Ovary (tissue), 9 donors: ENCODE results near the gene ZMYND8. TPM values are rescaled to one million over a fixed set of nuclear protein-coding genes. Genes with fewer than 3 reads are reported as not detected.

ENCODE experiments used
- DNase-seq, 5 donors: peaks; one replicate each; pipeline ENCODE4 v3.0.0-alpha.2; 2019 to 2020
- H3K27ac ChIP-seq, 2 donors: fragments of 200-600 bp; one replicate each; pipeline versions ENCODE4 v1.5.1 to v1.8.0; 2019 to 2022
- H3K27me3 ChIP-seq: fragments of 200-600 bp; one replicate; pipeline ENCODE4 v1.8.0; 2022
- H3K36me3 ChIP-seq: fragments of 200-600 bp; sonication (generic); one replicate; pipeline ENCODE4 v1.5.1; 2019
- H3K4me1 ChIP-seq: one replicate; pipeline ENCODE4 v1.8.1; 2013; ENCODE audit warnings: mild to moderate bottlenecking, moderate library complexity; ENCODE audit not compliant: insufficient read depth
- H3K4me3 ChIP-seq: fragments of 200-600 bp; sonication (generic); one replicate; pipeline ENCODE4 v1.5.1; 2017
- H3K9me3 ChIP-seq, 2 donors: fragments of 200-600 bp in 1 of 2; sonication (generic) in 1 of 2; one replicate each; pipeline versions ENCODE4 v1.5.1 to v1.8.1; 2013 to 2019; ENCODE audit warnings: mild to moderate bottlenecking in 1 of 2, moderate library complexity in 1 of 2
- EP300 ChIP-seq: sonication (generic); formaldehyde crosslinking; IDR thresholded peaks from one replicate; pipeline ENCODE4 v1.6.1; 2017; ENCODE audit warnings: antibody characterized with exemption
- POLR2A ChIP-seq: fragments of 450-650 bp; IDR thresholded peaks from one replicate; pipeline ENCODE4 v1.6.1; 2017; ENCODE audit warnings: antibody characterized with exemption, mild to moderate bottlenecking, moderate library complexity
- WGBS, 3 donors: extraction: QIAGEN DNeasy Blood & Tissue Kit in 1 of 3; methylation state at CpG; one replicate each; pipeline versions ENCODE4 v1.1.5 to v1.1.7; 2013 to 2017; 5-methylcytosine and 5-hydroxymethylcytosine counted together
- intact Hi-C, 4 donors: fragments of 100-400 bp; cut with DNase I; formaldehyde crosslinking; loops; one replicate each; pipeline versions ENCODE4 v1.11.0 to v1.15.1; 2022 to 2023
- polyA plus RNA-seq, 2 donors: library from polyadenylated mRNA; stranded (reverse); fragments of 200-250 nt in 1 of 2; fragments of 350-450 nt in 1 of 2; fragmentation: Illumina TruSeq in 1 of 2; extraction: RNeasy Lipid Tissue Mini Kit (QIAGEN cat#74804) in 1 of 2; gene quantifications; one replicate each; pipeline ENCODE4 v1.2.3, GENCODE V29; 2013 to 2014
- total RNA-seq, 7 donors: library from RNA; depleted of rRNA in 2 of 7; stranded (reverse); fragments of >200 nt in 2 of 7; fragmentation: NEBNext Ultra II Directional in 3 of 7; extraction: Animal tissue kit (Norgen Biotek cat#: 25700) in 3 of 7; gene quantifications; one replicate each; pipeline versions ENCODE4 v1.1.0 to v1.2.4, GENCODE V29; 2016 to 2023
- TF ChIP-seq, protein P1 (sequence below), 3 donors: fragments of 450-650 bp in 2 of 3; fragments of 200-600 bp in 1 of 3; IDR thresholded peaks; one replicate each; pipeline versions ENCODE4 v1.5.1 to v1.8.0; 2016 to 2022; ENCODE audit warnings: antibody characterized with exemption in 3 of 3, mild to moderate bottlenecking in 1 of 3
- donor health status: DM: no; HTN: no; CAD: no; lungs with moderate emphysema.
- donor health status: DM: no; HTN: no; CAD: no.
- donor health status: Bipolar disorder and iron deficiency.
- donor health status: DM: yes; HTN: yes; CAD: no.
- donor health status: DM: no; HTN: no; CAD: no.
- donor health status: DM: yes; HTN: yes; CAD: no.

The ZMYND8 gene
- total and polyA plus RNA-seq, 9 donors, result 8.3 to 40.7 (median 30.5) TPM

DNA sequence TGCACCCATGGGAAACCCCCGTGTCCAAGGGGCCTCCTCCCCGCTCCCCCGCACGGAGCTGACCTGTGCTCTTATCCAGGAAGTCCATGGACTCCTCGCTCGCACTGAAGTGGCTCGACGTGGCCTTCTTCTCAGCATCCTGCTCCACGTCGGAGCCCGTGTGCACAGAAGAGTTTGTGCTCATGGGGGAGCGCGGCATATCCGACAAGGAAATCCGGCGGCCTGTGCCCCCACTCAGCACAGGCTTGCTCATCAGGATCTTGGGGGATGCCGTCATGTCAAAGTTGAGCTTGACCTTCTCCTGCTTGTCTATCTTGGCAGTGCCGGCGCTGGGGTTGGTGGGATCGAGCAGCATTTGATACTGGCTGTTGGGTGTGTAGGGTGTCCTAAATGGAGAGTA, 80.2 kb downstream of the ZMYND8 start:
- DNase-seq, result peak in 1 of 5 donors; percentile 30
- Histone ChIP-seq H3K27ac (peak overlapping the region in 1 of 2 donors; percentile 4), H3K36me3 (no peaks in the 10 kb centered on the region), H3K4me1 (peaks cover 2% of the 10 kb centered on the region), H3K4me3 (no peak overlapping the region), H3K27me3 (no peaks in the 10 kb centered on the region), H3K9me3 (no peaks in the 10 kb centered on the region)
- TF ChIP-seq, protein P1, sequence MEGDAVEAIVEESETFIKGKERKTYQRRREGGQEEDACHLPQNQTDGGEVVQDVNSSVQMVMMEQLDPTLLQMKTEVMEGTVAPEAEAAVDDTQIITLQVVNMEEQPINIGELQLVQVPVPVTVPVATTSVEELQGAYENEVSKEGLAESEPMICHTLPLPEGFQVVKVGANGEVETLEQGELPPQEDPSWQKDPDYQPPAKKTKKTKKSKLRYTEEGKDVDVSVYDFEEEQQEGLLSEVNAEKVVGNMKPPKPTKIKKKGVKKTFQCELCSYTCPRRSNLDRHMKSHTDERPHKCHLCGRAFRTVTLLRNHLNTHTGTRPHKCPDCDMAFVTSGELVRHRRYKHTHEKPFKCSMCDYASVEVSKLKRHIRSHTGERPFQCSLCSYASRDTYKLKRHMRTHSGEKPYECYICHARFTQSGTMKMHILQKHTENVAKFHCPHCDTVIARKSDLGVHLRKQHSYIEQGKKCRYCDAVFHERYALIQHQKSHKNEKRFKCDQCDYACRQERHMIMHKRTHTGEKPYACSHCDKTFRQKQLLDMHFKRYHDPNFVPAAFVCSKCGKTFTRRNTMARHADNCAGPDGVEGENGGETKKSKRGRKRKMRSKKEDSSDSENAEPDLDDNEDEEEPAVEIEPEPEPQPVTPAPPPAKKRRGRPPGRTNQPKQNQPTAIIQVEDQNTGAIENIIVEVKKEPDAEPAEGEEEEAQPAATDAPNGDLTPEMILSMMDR (IDR thresholded peaks at IDR 0.05), result no peak
- TF ChIP-seq POLR2A (no peak), EP300 (no peak)
- intact Hi-C loops, result loop anchor here in 2 of 4 donors (5.0 to 10.0 kb wide), 2 partner anchors 36 to 349 kb away; no protein-coding TSS in a partner anchor
- 93 to 96% (median 95%) methylated on average over 20 of the region's 20 CpGs for WGBS, 3 donors

DNA sequence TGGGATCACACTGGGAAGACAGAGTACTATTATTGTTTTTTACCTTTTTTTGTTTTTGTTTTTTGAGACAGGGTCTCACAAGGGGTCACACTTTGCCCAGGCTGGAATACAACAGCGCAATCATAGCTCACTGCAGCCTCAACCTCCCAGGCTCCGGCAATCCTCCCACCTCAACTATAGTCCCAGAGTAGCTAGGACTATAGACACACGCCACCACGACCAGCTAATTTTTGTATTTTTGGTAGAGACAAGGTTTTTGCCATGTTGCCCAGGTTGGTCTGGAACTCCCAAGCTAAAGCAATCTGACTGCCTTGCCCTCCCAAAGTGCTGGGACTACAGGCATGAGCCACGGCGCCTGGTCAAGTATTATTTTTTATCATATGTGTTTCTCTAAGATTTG, 81.0 kb downstream of the ZMYND8 start:
- Histone ChIP-seq H3K27me3 (no peaks in the 10 kb centered on the region), H3K4me3 (no peak overlapping the region), H3K9me3 (no peaks in the 10 kb centered on the region), H3K36me3 (no peaks in the 10 kb centered on the region), H3K27ac (peak overlapping the region in 1 of 2 donors; percentile 33), H3K4me1 (peaks cover 2% of the 10 kb centered on the region)
- TF ChIP-seq, protein P1 (IDR thresholded peaks at IDR 0.05), result no peak
- no peak for TF ChIP-seq POLR2A
- TF ChIP-seq EP300, result no peak
- DNase-seq, result no peak
- intact Hi-C loops, result loop anchor here in 3 of 4 donors (2.0 to 10.0 kb wide), 3 partner anchors 37 to 349 kb away; no protein-coding TSS in a partner anchor
- WGBS, 3 donors, result 96 to 98% (median 96%) methylated on average over 6 of the region's 6 CpGs

DNA sequence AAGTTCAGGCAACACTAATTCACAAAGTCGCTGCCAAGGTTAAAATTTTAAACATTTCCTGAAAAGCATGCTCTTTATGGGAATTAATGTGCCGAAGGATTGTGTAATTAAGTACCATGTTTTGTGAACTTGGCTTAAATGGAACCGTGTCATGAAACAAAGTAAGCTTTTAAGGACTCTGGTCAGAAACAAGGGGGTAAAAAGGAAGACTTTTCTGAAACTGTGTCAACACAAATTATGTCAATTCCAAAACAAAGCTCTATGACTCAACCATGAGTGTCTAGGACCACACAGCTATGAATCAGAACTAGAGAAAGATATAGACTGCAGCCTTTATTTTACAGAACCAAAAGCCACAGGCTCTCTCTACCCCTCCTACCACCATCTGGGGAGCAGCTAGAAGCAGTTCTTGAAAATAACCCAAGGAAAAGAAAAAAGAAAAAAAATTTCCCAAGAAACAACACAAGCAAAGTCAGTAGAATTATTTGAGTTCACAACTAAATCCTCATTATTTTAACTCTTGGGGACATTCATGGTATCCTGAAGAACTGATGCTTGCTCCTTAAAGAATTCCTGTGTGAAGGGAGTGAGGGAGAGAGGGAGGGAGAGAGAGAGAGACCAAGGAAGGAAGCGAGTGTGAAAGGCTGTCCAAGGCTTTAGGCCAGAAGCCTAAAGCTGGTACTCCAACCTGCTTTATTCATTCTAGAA, 81.9 kb downstream of the ZMYND8 start:
- Histone ChIP-seq H3K36me3 (no peaks in the 10 kb centered on the region), H3K27ac (peak overlapping the region; percentile 33 to 52), H3K27me3 (no peaks in the 10 kb centered on the region), H3K4me3 (no peak overlapping the region), H3K9me3 (no peaks in the 10 kb centered on the region), H3K4me1 (peaks cover 2% of the 10 kb centered on the region)
- WGBS, 3 donors, result 13 to 18% (median 16%) methylated on average over 4 of the region's 4 CpGs
- intact Hi-C loops, result loop anchor here (2.0 to 10.0 kb wide), 4 partner anchors 38 to 350 kb away; no protein-coding TSS in a partner anchor
- no peak for DNase-seq
- TF ChIP-seq EP300 (peak; percentile 17), POLR2A (no peak)
- TF ChIP-seq, protein P1 (IDR thresholded peaks at IDR 0.05), result no peak

DNA sequence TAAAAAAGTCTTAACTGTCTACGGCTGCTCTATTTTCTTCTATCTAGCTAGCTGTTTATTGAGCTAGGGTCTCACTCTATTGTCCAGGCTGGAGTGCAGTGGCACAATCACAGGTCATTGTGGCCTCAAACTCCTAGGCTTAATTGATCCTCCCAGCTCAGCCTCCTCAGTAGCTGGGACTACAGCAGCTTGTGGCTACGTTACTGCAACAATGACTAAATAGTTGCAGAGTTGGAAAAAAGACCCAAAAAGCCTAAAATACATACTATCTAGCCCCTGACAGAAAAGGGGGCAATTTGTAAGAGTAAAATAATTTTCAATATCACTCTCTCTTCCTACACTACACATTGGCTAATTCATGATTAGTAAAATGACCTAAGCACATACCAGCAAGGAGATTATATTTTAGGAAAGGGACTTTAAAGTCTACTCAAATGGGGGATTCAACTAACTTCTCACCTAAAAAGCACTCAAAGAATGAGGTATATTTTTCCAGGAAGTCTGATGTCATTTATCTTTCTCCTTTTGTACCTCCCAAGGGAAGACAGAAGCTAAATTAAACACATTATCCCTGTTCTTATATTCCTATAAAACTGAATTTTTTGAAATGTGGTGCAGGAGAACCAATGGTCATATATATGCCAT, 82.8 kb downstream of the ZMYND8 start:
- H3K27me3 ChIP-seq, result no peaks in the 10 kb centered on the region
- intact Hi-C loops, result loop anchor here (2.0 to 10.0 kb wide), 3 partner anchors 109 to 351 kb away; no protein-coding TSS in a partner anchor
- WGBS, 3 donors, result 85 to 89% (median 86%) methylated on average over 2 of the region's 2 CpGs
- no peak for DNase-seq
- H3K4me1 ChIP-seq, result peaks cover 2% of the 10 kb centered on the region
- H3K36me3 ChIP-seq, result no peaks in the 10 kb centered on the region
- no peak overlapping the region for H3K4me3 ChIP-seq
- H3K9me3 ChIP-seq, result no peaks in the 10 kb centered on the region
- H3K27ac ChIP-seq, result peak overlapping the region; percentile 33 to 52
- TF ChIP-seq EP300 (no peak), POLR2A (no peak)
- TF ChIP-seq, protein P1 (IDR thresholded peaks at IDR 0.05), result no peak
